Activated naive CD8-positive, alpha-beta T cell (primary cell): ENCODE measurements around the gene HCN2.
"Not testable (repeated sequence)": the region's sequence is repeated elsewhere in the genome, so short reads cannot be mapped to it uniquely, and the experiment has no call there.

Experiments used
- H3K27ac Mint-ChIP-seq: one replicate; pipeline ENCODE4 v1.8.0; 2021; ENCODE audit warnings: mixed read lengths
- H3K27me3 Mint-ChIP-seq: one replicate; pipeline ENCODE4 v1.8.0; 2021; ENCODE audit warnings: mixed read lengths
- H3K36me3 Mint-ChIP-seq: one replicate; pipeline ENCODE4 v1.8.0; 2021; ENCODE audit warnings: mixed read lengths
- H3K4me1 Mint-ChIP-seq: one replicate; pipeline ENCODE4 v1.8.0; 2021; ENCODE audit warnings: low read depth, mixed read lengths
- H3K4me3 Mint-ChIP-seq: one replicate; pipeline ENCODE4 v1.8.0; 2021; ENCODE audit warnings: mild to moderate bottlenecking, mixed read lengths
- H3K9me3 Mint-ChIP-seq: one replicate; pipeline ENCODE4 v1.8.0; 2021; ENCODE audit warnings: low read depth, mixed read lengths

The HCN2 gene

GRCh38 chr19:602391-603301 lies 13.0 kb downstream of the HCN2 start:
- Mint-ChIP-seq H3K4me1 (peaks cover 1% of the 10 kb centered on the region), H3K27ac (no peak overlapping the region), H3K4me3 (no peak overlapping the region), H3K36me3 (no peaks in the 10 kb centered on the region), H3K9me3 (no peaks in the 10 kb centered on the region), H3K27me3 (no peaks in the 10 kb centered on the region)

- H3K9me3 Mint-ChIP-seq, H3K27me3 Mint-ChIP-seq, H3K4me3 Mint-ChIP-seq, H3K4me1 Mint-ChIP-seq, H3K36me3 Mint-ChIP-seq, H3K27ac Mint-ChIP-seq: not testable (repeated sequence)
Measured at GRCh38 chr19:603302-603639, 13.6 kb downstream of the HCN2 start.

GRCh38 chr19:603779-604178 lies 14.1 kb downstream of the HCN2 start:
- not testable (repeated sequence) for H3K27ac Mint-ChIP-seq, H3K4me1 Mint-ChIP-seq, H3K27me3 Mint-ChIP-seq, H3K9me3 Mint-ChIP-seq, H3K4me3 Mint-ChIP-seq, H3K36me3 Mint-ChIP-seq

- no peak overlapping the region for H3K4me3 Mint-ChIP-seq
Measured at GRCh38 chr19:604355-604754, 14.7 kb downstream of the HCN2 start.

GRCh38 chr19:605061-605971 lies 15.6 kb downstream of the HCN2 start:
- H3K27me3 Mint-ChIP-seq, H3K36me3 Mint-ChIP-seq, H3K4me3 Mint-ChIP-seq, H3K4me1 Mint-ChIP-seq, H3K27ac Mint-ChIP-seq, H3K9me3 Mint-ChIP-seq: not testable (repeated sequence)

More at GRCh38 chr19:604355-604754, 14.7 kb downstream of the HCN2 start:
- Mint-ChIP-seq H3K27ac (no peak overlapping the region), H3K27me3 (no peaks in the 10 kb centered on the region), H3K9me3 (no peaks in the 10 kb centered on the region), H3K4me1 (peaks cover 1% of the 10 kb centered on the region), H3K36me3 (no peaks in the 10 kb centered on the region)

GRCh38 chr19:607301-608154 lies 17.8 kb downstream of the HCN2 start:
- peaks cover 13% of the 10 kb centered on the region for H3K4me1 Mint-ChIP-seq

GRCh38 chr19:608155-609003 lies 18.7 kb downstream of the HCN2 start:
- Mint-ChIP-seq H3K36me3 (no peaks in the 10 kb centered on the region), H3K27ac (no peak overlapping the region), H3K4me3 (no peak overlapping the region), H3K4me1 (peaks cover 13% of the 10 kb centered on the region), H3K27me3 (no peaks in the 10 kb centered on the region), H3K9me3 (no peaks in the 10 kb centered on the region)

More at GRCh38 chr19:607301-608154, 17.8 kb downstream of the HCN2 start:
- H3K27me3 Mint-ChIP-seq, result no peaks in the 10 kb centered on the region
- H3K4me3 Mint-ChIP-seq, result no peak overlapping the region
- H3K36me3 Mint-ChIP-seq, result no peaks in the 10 kb centered on the region
- H3K9me3 Mint-ChIP-seq, result no peaks in the 10 kb centered on the region
- no peak overlapping the region for H3K27ac Mint-ChIP-seq

- no peaks in the 10 kb centered on the region for H3K27me3 Mint-ChIP-seq
- H3K9me3 Mint-ChIP-seq, result no peaks in the 10 kb centered on the region
- no peaks in the 10 kb centered on the region for H3K36me3 Mint-ChIP-seq
- no peak overlapping the region for H3K4me3 Mint-ChIP-seq
- no peak overlapping the region for H3K27ac Mint-ChIP-seq
- H3K4me1 Mint-ChIP-seq, result peaks cover 13% of the 10 kb centered on the region
Measured at GRCh38 chr19:609004-609346, 19.3 kb downstream of the HCN2 start.

GRCh38 chr19:610071-610800 lies 20.6 kb downstream of the HCN2 start:
- H3K27ac Mint-ChIP-seq, result peak overlapping the region; percentile 94
- H3K4me3 Mint-ChIP-seq, result peak overlapping the region; percentile 95
- no peaks in the 10 kb centered on the region for H3K9me3 Mint-ChIP-seq
- H3K27me3 Mint-ChIP-seq, result no peaks in the 10 kb centered on the region
- H3K4me1 Mint-ChIP-seq, result peaks cover 13% of the 10 kb centered on the region
- H3K36me3 Mint-ChIP-seq, result no peaks in the 10 kb centered on the region

GRCh38 chr19:610801-611480 lies 21.3 kb downstream of the HCN2 start:
- Mint-ChIP-seq H3K4me3 (peak overlapping the region; percentile 95), H3K9me3 (no peaks in the 10 kb centered on the region), H3K4me1 (peaks cover 17% of the 10 kb centered on the region), H3K27ac (peak overlapping the region; percentile 94), H3K36me3 (peaks cover 2% of the 10 kb centered on the region), H3K27me3 (no peaks in the 10 kb centered on the region)

GRCh38 chr19:611481-611868 lies 21.8 kb downstream of the HCN2 start:
- Mint-ChIP-seq H3K4me3 (peak overlapping the region; percentile 95), H3K9me3 (no peaks in the 10 kb centered on the region), H3K36me3 (peaks cover 2% of the 10 kb centered on the region), H3K4me1 (peaks cover 17% of the 10 kb centered on the region), H3K27ac (peak overlapping the region; percentile 94), H3K27me3 (no peaks in the 10 kb centered on the region)

GRCh38 chr19:612941-613340 lies 23.3 kb downstream of the HCN2 start:
- Mint-ChIP-seq H3K4me1 (peaks cover 15% of the 10 kb centered on the region), H3K4me3 (no peak overlapping the region), H3K36me3 (peaks cover 2% of the 10 kb centered on the region)

More at GRCh38 chr19:612941-613340, 23.3 kb downstream of the HCN2 start:
- H3K27ac Mint-ChIP-seq, result no peak overlapping the region
- no peaks in the 10 kb centered on the region for H3K9me3 Mint-ChIP-seq
- no peaks in the 10 kb centered on the region for H3K27me3 Mint-ChIP-seq
